HEK293 (cell line): Measurements from ENCODE around the gene NCKAP5.
"Not testable (repeated sequence)": the region's sequence is repeated elsewhere in the genome, so short reads cannot be mapped to it uniquely, and the experiment has no call there.

Experiments
- CTCF ChIA-PET: fragments of 350-600 bp; formaldehyde crosslinking; extraction: SDS; loops from one replicate; lab custom pipeline; 2021; ENCODE audit warnings: antibody characterized with exemption; lab: Yijun Ruan, JAX
- POLR2A ChIA-PET: fragments of 300-600 bp; formaldehyde crosslinking; extraction: SDS; loops from one replicate; lab custom pipeline; 2020; ENCODE audit warnings: antibody characterized with exemption, inconsistent platforms; lab: Yijun Ruan, JAX
- H3K27ac ChIP-seq: fragments of 200-500 bp; sonication (Bioruptor generic); 2 replicates; pipeline ENCODE4 v1.5.1; 2014; ENCODE audit warnings: low read depth, low read length, control low read depth, inconsistent platforms; ENCODE audit errors: extremely low read depth
- H3K36me3 ChIP-seq, 2 experiments: fragments of 200-500 bp in 1 of 2; sonication (Bioruptor generic) in 1 of 2; 1 replicate in 1 of 2; 2 replicates in 1 of 2; pipeline ENCODE4 v1.5.1; 2014 to 2017; ENCODE audit warnings: inconsistent platforms in 2 of 2, low read length in 2 of 2; ENCODE audit not compliant: control insufficient read depth in 2 of 2, insufficient read depth in 1 of 2
- H3K4me1 ChIP-seq: fragments of 200-500 bp; sonication (Bioruptor generic); 2 replicates; pipeline ENCODE4 v1.5.1; 2014; ENCODE audit warnings: mild to moderate bottlenecking, low read length, inconsistent platforms; ENCODE audit not compliant: control insufficient read depth, insufficient read depth
- H3K4me3 ChIP-seq: 2 replicates; pipeline ENCODE4 v1.5.1; 2011; ENCODE audit warnings: low read depth, mild to moderate bottlenecking, control low read depth, low read length, moderate library complexity
- H3K9me3 ChIP-seq: fragments of 200-500 bp; sonication (Bioruptor generic); 2 replicates; pipeline ENCODE4 v1.5.1; 2014; ENCODE audit warnings: low read depth, low read length, inconsistent platforms; ENCODE audit not compliant: control insufficient read depth, insufficient read depth
- GLIS2 ChIP-seq: fragments of 450-650 bp; formaldehyde crosslinking; IDR thresholded peaks from 2 replicates; pipeline ENCODE4 v1.5.1; 2016; ENCODE audit warnings: missing biosample characterization, missing genetic modification characterization
- HOXC10 ChIP-seq: sonication (generic); formaldehyde crosslinking; IDR thresholded peaks from 2 replicates; pipeline ENCODE4 v1.8.1; 2023; ENCODE audit warnings: mild to moderate bottlenecking, missing genetic modification reagents
- KLF1 ChIP-seq: fragments of 450-650 bp; formaldehyde crosslinking; IDR thresholded peaks from 2 replicates; pipeline ENCODE4 v1.5.1; 2016; ENCODE audit warnings: missing biosample characterization, missing genetic modification characterization
- MZF1 ChIP-seq: fragments of 450-650 bp; formaldehyde crosslinking; IDR thresholded peaks from 2 replicates; pipeline ENCODE4 v1.5.1; 2017; ENCODE audit warnings: missing biosample characterization, missing genetic modification characterization, borderline replicate concordance
- SP7 ChIP-seq: fragments of 450-650 bp; formaldehyde crosslinking; IDR thresholded peaks from 2 replicates; pipeline ENCODE4 v1.5.1; 2016; ENCODE audit warnings: missing biosample characterization, missing genetic modification characterization
- YY1 ChIP-seq: fragments of 450-650 bp; formaldehyde crosslinking; IDR thresholded peaks from 2 replicates; pipeline ENCODE4 v1.5.1; 2018; ENCODE audit warnings: missing biosample characterization, missing genetic modification characterization
- ZBTB21 ChIP-seq: fragments of 450-650 bp; formaldehyde crosslinking; IDR thresholded peaks from 2 replicates; pipeline ENCODE4 v1.5.1; 2017; ENCODE audit warnings: missing biosample characterization, missing genetic modification characterization
- ZFHX2 ChIP-seq: fragments of 450-650 bp; formaldehyde crosslinking; conservative IDR thresholded peaks from 2 replicates; pipeline ENCODE4 v1.5.1; 2016; ENCODE audit warnings: missing biosample characterization, missing genetic modification characterization
- ZFP3 ChIP-seq: fragments of 450-650 bp; formaldehyde crosslinking; IDR thresholded peaks from 2 replicates; pipeline ENCODE4 v1.5.1; 2016; ENCODE audit warnings: low read depth, missing biosample characterization, missing genetic modification characterization
- ZIC2 ChIP-seq: fragments of 450-650 bp; formaldehyde crosslinking; IDR thresholded peaks from 2 replicates; pipeline ENCODE4 v1.5.1; 2016; ENCODE audit warnings: missing biosample characterization, missing genetic modification characterization
- ZNF266 ChIP-seq: fragments of 450-650 bp; formaldehyde crosslinking; IDR thresholded peaks from 2 replicates; pipeline ENCODE4 v1.5.1; 2016; ENCODE audit warnings: missing biosample characterization, missing genetic modification characterization, low read depth
- ZNF350 ChIP-seq: fragments of 450-650 bp; formaldehyde crosslinking; IDR thresholded peaks from 2 replicates; pipeline ENCODE4 v1.5.0; 2017; ENCODE audit warnings: missing biosample characterization, mild to moderate bottlenecking, missing genetic modification characterization
- ZNF529 ChIP-seq: fragments of 450-650 bp; formaldehyde crosslinking; IDR thresholded peaks from 2 replicates; pipeline ENCODE4 v1.5.1; 2017; ENCODE audit warnings: missing genetic modification characterization, missing biosample characterization; ENCODE audit not compliant: insufficient replicate concordance
- ZNF600 ChIP-seq: fragments of 450-650 bp; formaldehyde crosslinking; IDR thresholded peaks from 2 replicates; pipeline ENCODE4 v1.5.1; 2016; ENCODE audit warnings: missing biosample characterization, missing genetic modification characterization
- ZSCAN30 ChIP-seq: fragments of 450-650 bp; IDR thresholded peaks from 2 replicates; pipeline ENCODE4 v1.5.1; 2018; ENCODE audit warnings: missing biosample characterization, mild to moderate bottlenecking, missing genetic modification characterization, moderate library complexity
- TF ChIP-seq, protein P1 (sequence below): fragments of 450-650 bp; formaldehyde crosslinking; IDR thresholded peaks from 2 replicates; pipeline ENCODE4 v1.5.1; 2016; ENCODE audit warnings: missing biosample characterization, missing genetic modification characterization
- TF ChIP-seq, protein P2 (sequence below): fragments of 450-650 bp; formaldehyde crosslinking; IDR thresholded peaks from 2 replicates; pipeline ENCODE4 v1.5.1; 2016; ENCODE audit warnings: missing biosample characterization, missing genetic modification characterization
- TF ChIP-seq, protein P3 (sequence below): sonication (generic); formaldehyde crosslinking; IDR thresholded peaks from 2 replicates; pipeline ENCODE4 v1.8.1; 2022; ENCODE audit warnings: mild to moderate bottlenecking, moderate library complexity, missing genetic modification reagents

NCKAP5 gene

DNA sequence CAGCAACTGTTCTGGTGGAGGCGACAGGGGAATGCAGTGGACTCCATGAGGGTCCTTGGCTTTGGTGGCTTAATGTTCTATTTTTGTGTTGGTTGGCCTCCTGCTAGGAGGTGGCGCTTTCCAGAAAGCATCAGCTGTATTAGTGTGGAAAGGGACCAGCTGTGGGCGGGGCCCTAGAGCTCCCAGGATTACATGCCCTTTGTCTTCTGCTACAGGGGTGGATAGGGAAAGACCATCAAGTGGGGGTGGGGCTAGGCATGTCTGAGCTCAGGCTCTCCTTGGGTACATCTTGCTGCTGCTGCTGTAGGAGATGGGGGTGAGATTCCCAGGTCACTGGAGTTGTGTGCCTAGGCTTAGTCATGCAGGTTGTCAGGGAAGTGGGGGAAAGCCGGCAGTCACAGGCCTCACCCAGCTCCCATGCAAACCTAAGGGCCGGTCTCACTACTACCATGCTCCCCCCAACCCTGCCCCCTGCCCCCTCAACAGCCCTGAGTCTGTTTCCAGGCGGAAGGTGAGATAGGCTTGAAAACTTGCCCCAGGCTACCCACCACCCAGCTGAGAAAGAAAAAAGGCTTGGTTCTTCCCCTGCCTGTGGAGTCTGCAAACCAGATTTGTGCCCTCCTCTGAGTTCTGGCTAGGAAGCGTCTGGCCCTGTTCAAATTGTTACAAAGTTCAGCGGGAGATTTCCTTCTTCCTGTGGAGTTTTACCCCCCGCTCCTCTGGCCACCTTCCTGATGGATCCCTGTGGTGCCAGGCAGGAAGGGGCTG is 756.9 kb downstream of the NCKAP5 start (continued):
- TF ChIP-seq, protein P1, sequence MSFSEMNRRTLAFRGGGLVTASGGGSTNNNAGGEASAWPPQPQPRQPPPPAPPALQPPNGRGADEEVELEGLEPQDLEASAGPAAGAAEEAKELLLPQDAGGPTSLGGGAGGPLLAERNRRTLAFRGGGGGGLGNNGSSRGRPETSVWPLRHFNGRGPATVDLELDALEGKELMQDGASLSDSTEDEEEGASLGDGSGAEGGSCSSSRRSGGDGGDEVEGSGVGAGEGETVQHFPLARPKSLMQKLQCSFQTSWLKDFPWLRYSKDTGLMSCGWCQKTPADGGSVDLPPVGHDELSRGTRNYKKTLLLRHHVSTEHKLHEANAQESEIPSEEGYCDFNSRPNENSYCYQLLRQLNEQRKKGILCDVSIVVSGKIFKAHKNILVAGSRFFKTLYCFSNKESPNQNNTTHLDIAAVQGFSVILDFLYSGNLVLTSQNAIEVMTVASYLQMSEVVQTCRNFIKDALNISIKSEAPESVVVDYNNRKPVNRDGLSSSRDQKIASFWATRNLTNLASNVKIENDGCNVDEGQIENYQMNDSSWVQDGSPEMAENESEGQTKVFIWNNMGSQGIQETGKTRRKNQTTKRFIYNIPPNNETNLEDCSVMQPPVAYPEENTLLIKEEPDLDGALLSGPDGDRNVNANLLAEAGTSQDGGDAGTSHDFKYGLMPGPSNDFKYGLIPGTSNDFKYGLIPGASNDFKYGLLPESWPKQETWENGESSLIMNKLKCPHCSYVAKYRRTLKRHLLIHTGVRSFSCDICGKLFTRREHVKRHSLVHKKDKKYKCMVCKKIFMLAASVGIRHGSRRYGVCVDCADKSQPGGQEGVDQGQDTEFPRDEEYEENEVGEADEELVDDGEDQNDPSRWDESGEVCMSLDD (tag by site-specific recombination), result no peak

DNA sequence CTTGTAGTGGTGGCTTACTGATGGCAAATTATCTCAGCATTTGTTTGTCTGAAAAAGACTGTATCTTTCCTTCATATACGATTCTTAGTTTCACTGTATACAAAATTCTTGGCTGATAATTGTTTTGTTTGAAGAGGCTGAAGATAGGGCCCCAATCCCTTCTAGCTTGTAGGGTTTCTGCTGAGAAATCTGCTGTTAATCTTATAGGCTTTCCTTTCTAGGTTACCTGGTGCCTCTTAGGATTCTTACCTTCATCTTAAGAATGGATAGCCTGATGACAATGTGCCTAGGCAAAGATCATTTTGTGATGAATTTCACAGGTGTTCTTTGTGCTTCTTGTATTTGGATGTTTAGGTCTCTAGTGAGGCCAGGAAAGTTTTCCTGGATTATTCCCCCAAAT is 758.3 kb downstream of the NCKAP5 start:
- H3K4me3 ChIP-seq, H3K4me1 ChIP-seq, H3K27ac ChIP-seq, H3K36me3 ChIP-seq, H3K9me3 ChIP-seq, POLR2A ChIA-PET: not testable (repeated sequence)
- CTCF ChIA-PET, result interaction anchor here (0.6 kb wide), 1 partner anchor 12 kb away, joined by 4 read pairs; no protein-coding TSS in a partner anchor

DNA sequence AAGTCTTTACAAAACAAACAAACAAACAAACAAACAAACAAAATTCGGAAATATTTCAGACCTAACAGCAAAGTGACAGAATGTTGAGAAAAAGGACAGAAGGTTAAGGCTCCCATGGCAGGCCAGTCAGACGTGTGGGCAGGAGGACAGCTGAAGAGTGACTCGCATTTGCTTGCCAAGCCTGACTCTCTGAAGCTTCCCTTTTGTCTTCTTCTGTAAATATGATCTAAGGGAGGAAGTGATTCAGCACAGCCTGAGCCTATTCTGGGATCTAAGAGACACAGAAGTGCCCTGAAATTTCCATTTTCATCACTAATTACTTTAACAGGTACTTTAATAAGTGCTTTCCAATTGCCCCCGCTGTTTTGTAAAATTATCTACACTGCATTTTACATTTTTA is 764.2 kb downstream of the NCKAP5 start:
- ChIA-PET CTCF (interaction anchor here (0.7 kb wide), 2 partner anchors 362 to 1647 kb away, joined by 3 read pairs; no protein-coding TSS in a partner anchor), POLR2A (no interaction called here)
- Histone ChIP-seq H3K9me3 (no peaks in the 10 kb centered on the region), H3K27ac (no peak overlapping the region), H3K4me1 (no peaks in the 10 kb centered on the region), H3K36me3 (no peaks in the 10 kb centered on the region), H3K4me3 (no peak overlapping the region)
- TF ChIP-seq GLIS2 (tag by site-specific recombination), result no peak
- no peak for TF ChIP-seq YY1
- TF ChIP-seq ZFHX2 (tag by site-specific recombination), result no peak
- TF ChIP-seq KLF1 (tag by site-specific recombination), result no peak
- TF ChIP-seq ZNF529 (tag by site-specific recombination), result no peak
- no peak for TF ChIP-seq ZNF600 (tag by site-specific recombination)
- TF ChIP-seq ZIC2 (tag by site-specific recombination), result no peak
- TF ChIP-seq HOXC10 (CRISPR knock-in tag), result no peak
- no peak for TF ChIP-seq MZF1 (tag by site-specific recombination)
- TF ChIP-seq ZNF266, result no peak
- TF ChIP-seq, protein P2, sequence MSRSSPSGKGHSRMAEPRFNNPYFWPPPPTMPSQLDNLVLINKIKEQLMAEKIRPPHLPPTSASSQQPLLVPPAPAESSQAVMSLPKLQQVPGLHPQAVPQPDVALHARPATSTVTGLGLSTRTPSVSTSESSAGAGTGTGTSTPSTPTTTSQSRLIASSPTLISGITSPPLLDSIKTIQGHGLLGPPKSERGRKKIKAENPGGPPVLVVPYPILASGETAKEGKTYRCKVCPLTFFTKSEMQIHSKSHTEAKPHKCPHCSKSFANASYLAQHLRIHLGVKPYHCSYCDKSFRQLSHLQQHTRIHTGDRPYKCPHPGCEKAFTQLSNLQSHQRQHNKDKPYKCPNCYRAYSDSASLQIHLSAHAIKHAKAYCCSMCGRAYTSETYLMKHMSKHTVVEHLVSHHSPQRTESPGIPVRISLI (tag by site-specific recombination), result no peak
- TF ChIP-seq ZFP3 (tag by site-specific recombination), result no peak
- TF ChIP-seq, protein P3, sequence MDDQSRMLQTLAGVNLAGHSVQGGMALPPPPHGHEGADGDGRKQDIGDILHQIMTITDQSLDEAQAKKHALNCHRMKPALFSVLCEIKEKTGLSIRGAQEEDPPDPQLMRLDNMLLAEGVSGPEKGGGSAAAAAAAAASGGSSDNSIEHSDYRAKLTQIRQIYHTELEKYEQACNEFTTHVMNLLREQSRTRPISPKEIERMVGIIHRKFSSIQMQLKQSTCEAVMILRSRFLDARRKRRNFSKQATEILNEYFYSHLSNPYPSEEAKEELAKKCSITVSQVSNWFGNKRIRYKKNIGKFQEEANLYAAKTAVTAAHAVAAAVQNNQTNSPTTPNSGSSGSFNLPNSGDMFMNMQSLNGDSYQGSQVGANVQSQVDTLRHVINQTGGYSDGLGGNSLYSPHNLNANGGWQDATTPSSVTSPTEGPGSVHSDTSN (CRISPR knock-in tag), result no peak
- TF ChIP-seq ZBTB21 (tag by site-specific recombination), result no peak
- no peak for TF ChIP-seq ZNF350 (tag by site-specific recombination)
- TF ChIP-seq SP7 (tag by site-specific recombination), result no peak
- TF ChIP-seq ZSCAN30 (tag by site-specific recombination), result no peak
